K562 (cell line): Measurements from ENCODE around the gene C19orf67. TPM values are rescaled to one million over a fixed set of nuclear protein-coding genes. Genes with fewer than 3 reads are reported as not detected.

ENCODE experiments used
- BHLHE40 ChIP-seq: IDR thresholded peaks from 2 replicates; pipeline ENCODE4 v1.6.1; 2011; ENCODE audit warnings: low read length, improper control_type of control experiment
- BRF1 ChIP-seq: IDR thresholded peaks from 3 replicates; pipeline ENCODE4 v1.6.1; 2011; ENCODE audit warnings: borderline replicate concordance, mild to moderate bottlenecking; ENCODE audit not compliant: insufficient read length; ENCODE audit errors: extremely low read depth
- CLOCK ChIP-seq: fragments of 250-450 bp; sonication (Bioruptor Pico); IDR thresholded peaks from 2 replicates; pipeline ENCODE4 v1.4.0; 2020; ENCODE audit warnings: mild to moderate bottlenecking, moderate library complexity, borderline replicate concordance
- ELF2 ChIP-seq: fragments of 250-450 bp; sonication (Bioruptor Pico); IDR thresholded peaks from 2 replicates; pipeline ENCODE4 v1.5.0; 2021; ENCODE audit warnings: mild to moderate bottlenecking
- FOXP1 ChIP-seq: sonication (generic); formaldehyde crosslinking; IDR thresholded peaks from 2 replicates; pipeline ENCODE4 v1.8.0; 2022; ENCODE audit warnings: mild to moderate bottlenecking, missing genetic modification reagents
- HDAC1 ChIP-seq, 2 experiments: fragments of 450-650 bp; IDR thresholded peaks; 2 replicates each; pipeline ENCODE4 v1.6.1; 2016 to 2017; ENCODE audit warnings: inconsistent platforms in 1 of 2, mild to moderate bottlenecking in 1 of 2, moderate library complexity in 1 of 2
- MIER1 ChIP-seq: fragments of 450-650 bp; IDR thresholded peaks from 2 replicates; pipeline ENCODE4 v1.6.1; 2016; ENCODE audit warnings: antibody characterized with exemption, mild to moderate bottlenecking, low read depth
- NFATC3 ChIP-seq: fragments of 450-650 bp; IDR thresholded peaks from 2 replicates; pipeline ENCODE4 v1.6.1; 2017; ENCODE audit warnings: mild to moderate bottlenecking
- RBM15 ChIP-seq: fragments of 200-400 bp; formaldehyde crosslinking; IDR thresholded peaks from 2 replicates; pipeline ENCODE4 v1.6.1; 2018; ENCODE audit warnings: mild to moderate bottlenecking, low read length, moderate library complexity; ENCODE audit not compliant: insufficient read depth
- RBM17 ChIP-seq: fragments of 200-400 bp; formaldehyde crosslinking; IDR thresholded peaks from 2 replicates; pipeline ENCODE4 v1.6.1; 2017; ENCODE audit warnings: low read depth, mild to moderate bottlenecking, low read length, borderline replicate concordance
- SIN3A ChIP-seq, 2 experiments: fragments of 150-350 bp in 1 of 2; IDR thresholded peaks; 2 replicates each; pipeline ENCODE4 v1.6.1; 2011 to 2016; ENCODE audit warnings: borderline replicate concordance in 2 of 2, low read depth in 2 of 2, low read length in 2 of 2, mild to moderate bottlenecking in 2 of 2, moderate library complexity in 2 of 2; ENCODE audit not compliant: control insufficient read depth in 1 of 2
- THAP7 ChIP-seq: fragments of 250-450 bp; sonication (Bioruptor Pico); IDR thresholded peaks from 2 replicates; pipeline ENCODE4 v1.5.0; 2021
- YBX1 ChIP-seq: fragments of 450-650 bp; IDR thresholded peaks from 2 replicates; pipeline ENCODE4 v1.7.1; 2016; ENCODE audit warnings: mild to moderate bottlenecking
- ZBTB7A ChIP-seq: IDR thresholded peaks from 2 replicates; pipeline ENCODE4 v1.6.1; 2011; ENCODE audit warnings: low read depth, mild to moderate bottlenecking, low read length, moderate library complexity, borderline replicate concordance; ENCODE audit not compliant: control insufficient read depth
- ZNF57 ChIP-seq: fragments of 450-650 bp; formaldehyde crosslinking; IDR thresholded peaks from 2 replicates; pipeline ENCODE4 v1.4.0; 2020; ENCODE audit warnings: mild to moderate bottlenecking, moderate library complexity
- polyA plus RNA-seq, 8 experiments: library from polyadenylated mRNA; depleted of rRNA in 4 of 8; stranded (reverse) in 5 of 8; unstranded in 3 of 8; fragments of >200 nt; fragmentation: Nextera tagmentation in 2 of 8; fragmentation: Illumina TruSeq in 1 of 8; extraction: Ambion mirVana in 2 of 8; extraction: Trizol in 1 of 8; gene quantifications; 2 replicates each; pipeline versions ENCODE4 v1.2.1 to v1.2.3, GENCODE V29; 2011 to 2014; ENCODE audit warnings: inconsistent platforms in 1 of 8, missing spikeins in 1 of 8
- total RNA-seq, 7 experiments: library from RNA; depleted of rRNA in 6 of 7; stranded (reverse); fragments of >200 nt in 6 of 7; fragmentation: Illumina TruSeq in 2 of 7; extraction: Trizol in 2 of 7; gene quantifications; 2 replicates each; pipeline versions ENCODE4 v1.2.1 to v1.2.3, GENCODE V29; 2011 to 2021; ENCODE audit warnings: low replicate concordance in 1 of 7
- TF ChIP-seq, protein P1 (sequence below): sonication (generic); formaldehyde crosslinking; IDR thresholded peaks from 2 replicates; pipeline ENCODE4 v1.9.0; 2022; ENCODE audit warnings: mild to moderate bottlenecking, missing genetic modification reagents
- TF ChIP-seq, protein P2 (sequence below): fragments of 200-800 bp; sonication (Bioruptor generic); IDR thresholded peaks from 2 replicates; pipeline ENCODE4 v1.6.1; 2016; ENCODE audit warnings: missing genetic modification characterization, missing compliant biosample characterization

Gene C19orf67
- total and polyA plus RNA-seq, 9 of the 15 experiments (the other 6 are each of a cell fraction or from before 2014, with no cell fraction given): 0.29 to 1.8 (median 0.51) TPM; not detected in 3

- peak in 1 of 2 experiments; percentile 48; a peak in 1 of 4 replicates for TF ChIP-seq HDAC1 (IDR thresholded peaks at IDR 0.05)
- TF ChIP-seq, protein P1, sequence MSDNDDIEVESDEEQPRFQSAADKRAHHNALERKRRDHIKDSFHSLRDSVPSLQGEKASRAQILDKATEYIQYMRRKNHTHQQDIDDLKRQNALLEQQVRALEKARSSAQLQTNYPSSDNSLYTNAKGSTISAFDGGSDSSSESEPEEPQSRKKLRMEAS (CRISPR knock-in tag): peak; percentile 64
- no peak for TF ChIP-seq ZNF57 (CRISPR knock-in tag)
- no peak for TF ChIP-seq NFATC3
- no peak for TF ChIP-seq YBX1
- peak; percentile 70 for TF ChIP-seq ZBTB7A
- TF ChIP-seq CLOCK (CRISPR knock-in tag): no peak
- TF ChIP-seq ELF2: 0 out of 2 replicates have a peak, but pooled peaks have one; percentile 43
- TF ChIP-seq RBM15: no peak
- no peak for TF ChIP-seq BRF1
- no peak for TF ChIP-seq MIER1
- TF ChIP-seq BHLHE40: 0 out of 2 replicates have a peak, but pooled peaks have one; percentile 49
- no peak for TF ChIP-seq SIN3A (IDR thresholded peaks at IDR 0.05; ENCODE audit: borderline replicate concordance in 2 of 2, control insufficient read depth in 1 of 2, low read depth in 2 of 2, low read length in 2 of 2)
- no peak for TF ChIP-seq RBM17
- TF ChIP-seq, protein P2, sequence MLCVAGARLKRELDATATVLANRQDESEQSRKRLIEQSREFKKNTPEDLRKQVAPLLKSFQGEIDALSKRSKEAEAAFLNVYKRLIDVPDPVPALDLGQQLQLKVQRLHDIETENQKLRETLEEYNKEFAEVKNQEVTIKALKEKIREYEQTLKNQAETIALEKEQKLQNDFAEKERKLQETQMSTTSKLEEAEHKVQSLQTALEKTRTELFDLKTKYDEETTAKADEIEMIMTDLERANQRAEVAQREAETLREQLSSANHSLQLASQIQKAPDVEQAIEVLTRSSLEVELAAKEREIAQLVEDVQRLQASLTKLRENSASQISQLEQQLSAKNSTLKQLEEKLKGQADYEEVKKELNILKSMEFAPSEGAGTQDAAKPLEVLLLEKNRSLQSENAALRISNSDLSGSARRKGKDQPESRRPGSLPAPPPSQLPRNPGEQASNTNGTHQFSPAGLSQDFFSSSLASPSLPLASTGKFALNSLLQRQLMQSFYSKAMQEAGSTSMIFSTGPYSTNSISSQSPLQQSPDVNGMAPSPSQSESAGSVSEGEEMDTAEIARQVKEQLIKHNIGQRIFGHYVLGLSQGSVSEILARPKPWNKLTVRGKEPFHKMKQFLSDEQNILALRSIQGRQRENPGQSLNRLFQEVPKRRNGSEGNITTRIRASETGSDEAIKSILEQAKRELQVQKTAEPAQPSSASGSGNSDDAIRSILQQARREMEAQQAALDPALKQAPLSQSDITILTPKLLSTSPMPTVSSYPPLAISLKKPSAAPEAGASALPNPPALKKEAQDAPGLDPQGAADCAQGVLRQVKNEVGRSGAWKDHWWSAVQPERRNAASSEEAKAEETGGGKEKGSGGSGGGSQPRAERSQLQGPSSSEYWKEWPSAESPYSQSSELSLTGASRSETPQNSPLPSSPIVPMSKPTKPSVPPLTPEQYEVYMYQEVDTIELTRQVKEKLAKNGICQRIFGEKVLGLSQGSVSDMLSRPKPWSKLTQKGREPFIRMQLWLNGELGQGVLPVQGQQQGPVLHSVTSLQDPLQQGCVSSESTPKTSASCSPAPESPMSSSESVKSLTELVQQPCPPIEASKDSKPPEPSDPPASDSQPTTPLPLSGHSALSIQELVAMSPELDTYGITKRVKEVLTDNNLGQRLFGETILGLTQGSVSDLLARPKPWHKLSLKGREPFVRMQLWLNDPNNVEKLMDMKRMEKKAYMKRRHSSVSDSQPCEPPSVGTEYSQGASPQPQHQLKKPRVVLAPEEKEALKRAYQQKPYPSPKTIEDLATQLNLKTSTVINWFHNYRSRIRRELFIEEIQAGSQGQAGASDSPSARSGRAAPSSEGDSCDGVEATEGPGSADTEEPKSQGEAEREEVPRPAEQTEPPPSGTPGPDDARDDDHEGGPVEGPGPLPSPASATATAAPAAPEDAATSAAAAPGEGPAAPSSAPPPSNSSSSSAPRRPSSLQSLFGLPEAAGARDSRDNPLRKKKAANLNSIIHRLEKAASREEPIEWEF (CRISPR knock-in tag): no peak
- no peak for TF ChIP-seq THAP7 (CRISPR knock-in tag)
- TF ChIP-seq FOXP1 (CRISPR knock-in tag): no peak
These were observed at the start of gene C19orf67 (continued) for GRCh38 chr19:14085309-14085995.
